ENCODE results near the gene GGTLC1.

Gene GGTLC1

DNA sequence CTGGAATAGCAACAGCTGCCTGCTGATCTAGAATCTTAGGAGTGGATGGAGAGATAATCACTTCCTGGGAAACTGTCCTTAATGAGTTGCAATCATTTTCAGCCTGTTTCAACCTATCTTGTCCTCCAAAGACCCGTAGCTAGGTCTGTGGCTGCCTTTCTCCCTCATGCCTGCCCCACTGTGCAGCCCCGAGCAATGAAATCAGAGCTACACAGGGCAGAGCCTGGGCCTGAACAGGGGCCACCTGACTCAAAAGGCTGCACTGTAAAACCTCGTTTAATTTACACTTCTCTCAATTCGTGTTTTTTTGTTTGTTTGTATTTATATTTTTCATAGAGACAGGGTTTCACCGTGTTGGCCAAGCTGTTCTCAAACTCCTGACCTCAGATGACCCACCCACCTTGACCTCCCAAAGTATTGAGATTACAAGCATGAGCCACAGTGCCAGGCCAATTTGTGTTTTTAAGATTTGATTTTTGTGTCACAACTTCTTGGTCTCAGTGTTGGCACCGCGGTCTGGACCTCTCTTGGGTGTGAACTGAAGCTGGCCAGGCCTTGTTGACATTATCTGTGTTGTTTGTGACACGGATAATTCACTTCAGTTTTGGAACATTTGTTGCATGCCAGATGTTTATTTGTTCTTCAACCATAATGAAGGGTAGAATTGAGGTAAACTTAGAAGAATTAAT, 21.5 kb downstream of the GGTLC1 start:
- no peak for DNase-seq (ENCODE audit: low read depth in 2 of 2, low spot score in 1 of 2)

- no peak for DNase-seq (ENCODE audit: low read depth in 2 of 2, low spot score in 1 of 2)
Measured at GRCh38 chr20:23966298-23966697, 22.3 kb downstream of the GGTLC1 start.

GRCh38 chr20:23963941-23964340, 24.6 kb downstream of the GGTLC1 start:
- DNase-seq (ENCODE audit: low read depth in 2 of 2, low spot score in 1 of 2) = no peak

DNA sequence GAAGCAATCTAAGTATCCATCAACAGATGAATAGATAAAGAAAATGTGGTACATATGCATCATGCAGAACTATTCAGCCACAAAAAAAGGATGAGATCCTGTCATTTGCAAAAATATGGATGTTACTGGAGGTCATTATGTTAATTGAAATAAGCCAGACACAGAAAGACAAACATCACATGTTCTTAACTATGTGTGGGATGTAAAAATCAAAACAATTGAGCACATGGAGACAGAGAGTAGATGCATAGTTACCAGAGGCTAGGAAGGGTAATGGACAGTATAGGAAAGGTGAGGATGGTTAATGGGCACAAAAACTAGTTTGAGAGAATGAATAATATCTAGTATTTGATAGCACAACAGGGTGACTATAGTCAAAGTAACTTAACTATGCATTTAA, 26.3 kb downstream of the GGTLC1 start:
- DNase-seq (ENCODE audit: low read depth in 2 of 2, low spot score in 1 of 2) = no peak

DNA sequence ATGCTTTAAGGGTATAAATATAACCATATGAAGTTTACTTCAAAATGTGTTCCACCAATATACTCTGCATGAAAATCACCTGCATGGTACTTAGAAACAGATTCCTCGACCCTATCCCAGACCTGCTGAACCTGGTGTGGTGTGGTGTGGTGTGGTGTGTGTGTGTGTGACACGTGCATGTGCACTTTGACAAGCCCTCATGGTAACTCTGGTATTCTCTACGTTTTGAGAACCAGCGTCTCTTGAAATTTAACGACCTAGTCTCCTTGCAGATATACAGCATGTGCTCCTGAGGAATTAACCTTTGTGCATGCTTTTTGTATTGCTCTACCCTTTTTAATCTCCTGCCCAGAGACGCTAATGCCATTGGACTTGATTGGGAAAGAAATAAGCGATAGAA, 29.5 kb downstream of the GGTLC1 start:
- DNase-seq (ENCODE audit: low read depth in 2 of 2, low spot score in 1 of 2) = no peak

DNA sequence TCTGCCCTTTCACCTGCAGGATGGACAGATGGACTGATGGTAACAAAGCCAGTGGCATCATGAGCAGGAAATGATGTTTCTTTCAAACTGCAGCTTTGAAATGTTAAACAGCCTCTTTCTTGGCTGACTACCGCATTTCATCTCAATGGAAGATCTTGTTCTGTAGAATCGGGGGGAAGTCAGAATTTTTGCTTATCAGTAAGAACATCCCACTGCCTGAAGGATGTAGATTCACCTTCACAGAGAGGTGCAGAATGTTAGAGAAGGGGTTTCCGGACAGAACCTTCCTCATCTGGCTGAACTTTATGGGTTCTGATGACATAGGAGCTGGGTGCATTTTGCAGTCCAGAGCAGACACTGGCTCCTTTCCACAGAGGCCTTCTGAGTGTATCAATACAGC, 32.7 kb downstream of the GGTLC1 start:
- DNase-seq (ENCODE audit: low read depth in 2 of 2, low spot score in 1 of 2) = no peak

DNA sequence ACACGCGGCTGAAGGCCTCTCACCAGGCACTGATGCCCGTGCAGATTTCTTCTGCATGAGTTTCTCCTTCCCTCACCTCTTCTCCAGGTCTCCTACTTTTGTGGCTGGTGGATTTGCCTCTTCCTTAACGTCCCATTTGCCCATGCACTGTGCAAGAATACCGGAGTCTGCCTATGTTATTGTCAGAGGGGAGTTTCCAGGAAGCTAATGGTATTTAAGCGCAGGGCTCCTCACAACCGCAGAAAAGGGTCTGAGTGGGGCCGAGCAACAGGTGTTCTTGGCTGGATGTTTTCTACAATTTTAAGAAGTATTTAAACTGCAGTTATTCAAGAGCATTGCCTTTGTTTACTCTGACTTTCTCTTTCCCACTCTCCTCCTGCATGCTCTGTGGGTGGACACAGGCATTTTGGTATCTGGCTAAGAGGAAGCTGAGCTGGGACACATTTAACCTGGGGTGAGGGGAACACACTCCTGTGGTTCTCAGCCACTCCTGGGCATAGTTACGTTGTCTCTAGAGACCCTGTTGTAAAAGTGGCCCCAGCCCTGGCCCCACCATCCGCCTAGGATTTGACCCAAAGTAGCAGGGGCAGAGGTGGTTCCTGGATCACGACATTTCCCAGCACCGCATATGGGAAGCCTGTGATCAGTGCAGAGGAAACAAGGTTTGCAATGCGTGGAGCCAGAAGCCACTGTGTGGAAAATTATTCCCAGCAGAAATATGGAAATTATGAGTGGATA, 34.4 kb downstream of the GGTLC1 start:
- no peak for DNase-seq (ENCODE audit: low read depth in 2 of 2, low spot score in 1 of 2)

DNA sequence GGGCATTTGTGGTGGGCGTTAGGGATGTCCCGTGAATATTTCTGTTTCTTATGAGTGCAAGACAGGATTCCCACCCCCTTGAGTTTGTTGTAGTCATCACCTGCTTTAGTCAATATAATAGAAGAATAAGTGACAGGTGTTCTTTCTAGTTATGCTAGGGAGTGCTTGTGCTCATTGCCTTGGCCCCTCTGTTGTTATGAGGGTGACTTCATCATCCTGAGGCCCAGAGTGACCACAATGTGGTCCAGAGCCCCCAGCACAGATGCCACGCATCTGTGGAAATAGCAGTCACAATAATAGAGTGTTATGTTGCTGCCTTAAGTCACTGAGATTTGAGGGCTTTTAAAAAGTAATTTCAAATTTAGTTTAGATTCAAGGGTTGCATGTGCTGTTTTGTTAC, 42.4 kb downstream of the GGTLC1 start:
- no peak for DNase-seq (ENCODE audit: low read depth in 2 of 2, low spot score in 1 of 2)

DNA sequence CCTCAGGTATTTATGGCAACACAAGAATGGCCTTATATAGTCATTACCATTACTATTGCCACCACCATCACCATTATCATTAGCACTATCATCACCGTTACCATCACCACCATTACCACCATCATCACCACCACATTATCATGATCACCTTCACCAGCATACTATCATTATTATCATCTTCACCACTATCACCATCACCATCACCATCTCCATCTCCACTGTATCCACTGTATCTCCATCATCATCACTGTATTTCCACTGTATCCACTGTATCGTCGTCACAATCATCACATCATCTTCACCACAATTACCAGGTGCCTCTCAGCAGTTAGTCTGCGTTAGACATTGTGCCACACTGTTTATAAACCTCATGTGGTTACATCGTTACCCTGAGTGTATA, 45.3 kb downstream of the GGTLC1 start:
- no peak for DNase-seq (ENCODE audit: low read depth in 2 of 2, low spot score in 1 of 2)

DNA sequence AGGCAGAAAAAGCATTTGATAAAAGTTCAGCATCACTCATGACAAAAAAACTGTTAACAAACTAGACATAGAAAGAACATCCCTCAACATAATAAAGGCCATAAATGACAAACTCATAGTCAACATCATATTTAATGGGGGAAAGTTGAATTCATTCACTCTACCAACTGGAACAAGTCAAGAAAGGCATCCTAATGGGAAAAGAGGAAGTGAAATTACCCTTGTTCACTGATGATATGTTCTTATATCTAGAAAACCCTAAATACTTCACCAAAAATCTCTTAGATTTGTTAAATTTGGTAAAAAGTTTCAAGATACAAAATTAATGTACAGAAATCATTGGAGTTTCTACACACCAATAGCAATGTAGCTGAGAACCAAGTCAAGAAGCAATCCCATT, 48.9 kb downstream of the GGTLC1 start:
- no peak for DNase-seq (ENCODE audit: low read depth in 2 of 2, low spot score in 1 of 2)

GRCh38 chr20:23939063-23939462, 49.5 kb downstream of the GGTLC1 start:
- DNase-seq (ENCODE audit: low read depth in 2 of 2, low spot score in 1 of 2) = no peak

GRCh38 chr20:23938118-23938438, 50.5 kb downstream of the GGTLC1 start:
- DNase-seq (ENCODE audit: low read depth in 2 of 2, low spot score in 1 of 2) = no peak

- peak; percentile 20 to 33 for DNase-seq (ENCODE audit: low read depth in 2 of 2, low spot score in 1 of 2)
Measured at GRCh38 chr20:23937303-23938117, 51.1 kb downstream of the GGTLC1 start.

All from stimulated activated CD8-positive, alpha-beta memory T cell treated with anti-CD3 and anti-CD28 coated beads, Interleukin-4, amount 100 ng/mL, for 1 hour (primary cell).